Heart right ventricle (tissue), 16 donors: Measurements from ENCODE around the gene ROPN1L. TPM values are rescaled to one million over a fixed set of nuclear protein-coding genes. Genes with fewer than 3 reads are reported as not detected.

Experiments used
- ATAC-seq, 8 donors: fragments of 200-7000 bp; cut with Tn5 transposase; one replicate each; pipeline ENCODE4 v1.9.1; 2020; ENCODE audit warnings: mild to moderate bottlenecking in 8 of 8, moderate library complexity in 8 of 8, moderate number of reproducible peaks in 1 of 8
- DNase-seq, 2 donors: peaks; one replicate each; pipeline ENCODE4 v3.0.0-alpha.2; 2020
- H3K27ac ChIP-seq, 10 donors: fragments of 200-600 bp; sonication (generic) in 2 of 10; one replicate each; pipeline versions ENCODE4 v1.5.0 to v1.8.0; 2020 to 2022; ENCODE audit warnings: mild to moderate bottlenecking in 3 of 10
- H3K27me3 ChIP-seq, 7 donors: fragments of 200-600 bp; one replicate each; pipeline ENCODE4 v1.8.0; 2021 to 2022; ENCODE audit warnings: mild to moderate bottlenecking in 2 of 7
- H3K36me3 ChIP-seq, 9 donors: fragments of 200-600 bp; sonication (generic) in 1 of 9; one replicate each; pipeline versions ENCODE4 v1.5.0 to v1.8.0; 2020 to 2022; ENCODE audit warnings: mild to moderate bottlenecking in 2 of 9
- H3K4me1 ChIP-seq, 9 donors: fragments of 200-600 bp; sonication (generic) in 1 of 9; one replicate each; pipeline versions ENCODE4 v1.5.0 to v1.8.0; 2020 to 2022; ENCODE audit warnings: mild to moderate bottlenecking in 4 of 9
- H3K4me3 ChIP-seq, 10 donors: fragments of 200-600 bp; sonication (generic) in 2 of 10; one replicate each; pipeline versions ENCODE4 v1.5.0 to v1.8.0; 2020 to 2022; ENCODE audit warnings: mild to moderate bottlenecking in 7 of 10, moderate library complexity in 2 of 10
- H3K9me3 ChIP-seq, 11 donors: fragments of 200-600 bp in 10 of 11; sonication (generic) in 2 of 11; one replicate each; pipeline versions ENCODE4 v1.5.0 to v1.8.0; 2013 to 2022; ENCODE audit warnings: mild to moderate bottlenecking in 2 of 11, control low read depth in 1 of 11, moderate library complexity in 1 of 11
- CTCF ChIP-seq, 9 donors: fragments of 200-600 bp; sonication (generic) in 2 of 9; IDR thresholded peaks; one replicate each; pipeline versions ENCODE4 v1.5.0 to v1.8.0; 2021 to 2022; ENCODE audit warnings: antibody characterized with exemption in 9 of 9, mild to moderate bottlenecking in 5 of 9, moderate library complexity in 1 of 9
- WGBS, 2 donors: extraction: QIAGEN DNeasy Blood & Tissue Kit; methylation state at CpG; one replicate each; pipeline ENCODE4 v1.1.7; 2013; ENCODE audit warnings: inconsistent platforms in 1 of 2; 5-methylcytosine and 5-hydroxymethylcytosine counted together
- intact Hi-C, 10 donors: fragments of 100-400 bp; cut with DNase I; formaldehyde crosslinking; loops; one replicate each; pipeline versions ENCODE4 v1.11.1 to v1.14.2; 2022
- polyA plus RNA-seq, 2 donors: library from polyadenylated mRNA; stranded (reverse); fragments of 200-250 nt; gene quantifications; one replicate each; pipeline ENCODE4 v1.2.3, GENCODE V29; 2013
- total RNA-seq, 10 donors: library from RNA; stranded (reverse); fragmentation: NEBNext Ultra II Directional in 3 of 10; extraction: Animal tissue kit (Norgen Biotek cat#: 25700) in 3 of 10; gene quantifications; one replicate each; pipeline versions ENCODE4 v1.2.1 to v1.2.4, GENCODE V29; 2021 to 2023
- donor health status: Arrhythmogenic right ventricular cardiomyopathy.
- donor health status: ischemic (EF 13 %, LVEDD 7.1; RV severe dilation, severe dysfunction).
- donor health status: healthy with polysubstance abuse.
- donor health status: DM: no; HTN: yes; CAD: no.
- donor health status: DM: no; HTN: no; CAD: no.
- donor health status: ischemic (EF 25% LVEDD 6.9; RV normal size, moderate dysfunction).
- donor health status: ischemic (EF 25% LVEDD 5.7; RV mildly dilated, moderate dysfunction).
- donor health status: healthy.
- donor health status: DM: yes; HTN: yes; CAD: no.
- donor health status: Ischemic cardiomyopathy.
- donor health status: ischemic (EF 35%, LVEDD 5.7; RV mildly dilated, moderate dysfunction).
- donor health status: nonischemic (EF 11% LVEDD 7.7; RV severe dilation, severe dysfunction).
- donor health status: DM: yes; HTN: yes; CAD: no.
- donor health status: PGD.
- donor health status: ischemic (EF 29% LVEDD 5.4; RV normal size, mild dysfunction).
- donor health status: nonischemic (EF 23%, LVEDD 6.1; RV moderate dilation, normal function).

Gene ROPN1L
- total and polyA plus RNA-seq, 12 donors: 0.17 to 0.83 (median 0.31) TPM; not detected in 2

- ATAC-seq: peak in 7 of 8 donors; percentile 39 to 59 (median 50)
Observed at GRCh38 chr5:10457682-10458574, 16.2 kb downstream of the ROPN1L start.

GRCh38 chr5:10459080-10460055, 17.7 kb downstream of the ROPN1L start:
- no peaks in the 10 kb centered on the region for H3K9me3 ChIP-seq
- DNase-seq (no peak), ATAC-seq (no peak)
- H3K27me3 ChIP-seq: no peaks in the 10 kb centered on the region
- H3K36me3 ChIP-seq: no peaks in the 10 kb centered on the region
- WGBS, 2 donors: 84 to 87% methylated on average over 19 of the region's 19 CpGs
- no peak for TF ChIP-seq CTCF (IDR thresholded peaks at IDR 0.05)
- intact Hi-C loops: loop anchor here in 6 of 10 donors (5.0 to 10.0 kb wide), 7 partner anchors 93 to 405 kb away; partner anchors contain the start of gene ANKRD33B (in 2 of the 6)
- H3K4me1 ChIP-seq: peaks cover 8 to 40% (median 29%) of the 10 kb centered on the region in 9 donors
- peak overlapping the region in 3 of 10 donors; percentile 54 to 76 (median 61) for H3K27ac ChIP-seq
- no peak overlapping the region for H3K4me3 ChIP-seq

More at GRCh38 chr5:10457682-10458574, 16.2 kb downstream of the ROPN1L start:
- H3K9me3 ChIP-seq: no peaks in the 10 kb centered on the region
- peak in 5 of 9 donors; percentile 10 to 42 (median 29) for TF ChIP-seq CTCF (IDR thresholded peaks at IDR 0.05)
- intact Hi-C loops: loop anchor here in 5 of 10 donors (5.0 to 10.0 kb wide), 5 partner anchors 107 to 407 kb away; partner anchors contain the start of gene ANKRD33B (in 1 of the 5)
- peak; percentile 34 to 46 for DNase-seq
- H3K27me3 ChIP-seq: no peaks in the 10 kb centered on the region
- H3K4me1 ChIP-seq: peaks cover 8 to 40% (median 29%) of the 10 kb centered on the region in 9 donors
- no peaks in the 10 kb centered on the region for H3K36me3 ChIP-seq
- WGBS, 2 donors: 53 to 56% methylated on average over 23 of the region's 23 CpGs
- no peak overlapping the region for H3K4me3 ChIP-seq
- peak overlapping the region in 3 of 10 donors; percentile 0 to 38 (median 21) for H3K27ac ChIP-seq

GRCh38 chr5:10460252-10460906, 18.7 kb downstream of the ROPN1L start:
- no peaks in the 10 kb centered on the region for H3K27me3 ChIP-seq
- H3K4me3 ChIP-seq: no peak overlapping the region
- peak overlapping the region in 7 of 10 donors; percentile 46 to 76 (median 61) for H3K27ac ChIP-seq
- 19 to 26% methylated on average over 13 of the region's 13 CpGs for WGBS, 2 donors
- intact Hi-C loops: loop anchor here in 2 of 10 donors (5.0 kb wide), 2 partner anchors 92 to 102 kb away; partner anchors contain the start of gene ANKRD33B (in 1 of the 2)
- ATAC-seq: peak; percentile 86 to 96 (median 88)
- TF ChIP-seq CTCF (IDR thresholded peaks at IDR 0.05): peak in 3 of 9 donors; percentile 14 to 34 (median 20)
- H3K4me1 ChIP-seq: peaks cover 8 to 40% (median 29%) of the 10 kb centered on the region in 9 donors
- H3K36me3 ChIP-seq: no peaks in the 10 kb centered on the region
- no peaks in the 10 kb centered on the region for H3K9me3 ChIP-seq
- DNase-seq: peak; percentile 85
